A549 (cell line): Measurements from ENCODE around the gene TFRC.

ENCODE experiments used
- POLR2A ChIP-seq: IDR thresholded peaks from 2 replicates; pipeline ENCODE4 v1.6.1; 2012; ENCODE audit warnings: mild to moderate bottlenecking, low read length
- RCOR1 ChIP-seq: fragments of 150-350 bp; IDR thresholded peaks from 2 replicates; pipeline ENCODE4 v1.6.1; 2014; ENCODE audit warnings: antibody characterized with exemption, low read length, low read depth
- TF ChIP-seq, protein P1 (sequence below): fragments of >200 bp; sonication (Bioruptor Twin); formaldehyde crosslinking; IDR thresholded peaks from 3 replicates; pipeline ENCODE4 v1.6.1; 2016
- TF ChIP-seq, protein P2 (sequence below): fragments of >200 bp; sonication (Bioruptor Twin); formaldehyde crosslinking; IDR thresholded peaks from 3 replicates; pipeline ENCODE4 v1.5.1; 2016

- TF ChIP-seq, protein P1, sequence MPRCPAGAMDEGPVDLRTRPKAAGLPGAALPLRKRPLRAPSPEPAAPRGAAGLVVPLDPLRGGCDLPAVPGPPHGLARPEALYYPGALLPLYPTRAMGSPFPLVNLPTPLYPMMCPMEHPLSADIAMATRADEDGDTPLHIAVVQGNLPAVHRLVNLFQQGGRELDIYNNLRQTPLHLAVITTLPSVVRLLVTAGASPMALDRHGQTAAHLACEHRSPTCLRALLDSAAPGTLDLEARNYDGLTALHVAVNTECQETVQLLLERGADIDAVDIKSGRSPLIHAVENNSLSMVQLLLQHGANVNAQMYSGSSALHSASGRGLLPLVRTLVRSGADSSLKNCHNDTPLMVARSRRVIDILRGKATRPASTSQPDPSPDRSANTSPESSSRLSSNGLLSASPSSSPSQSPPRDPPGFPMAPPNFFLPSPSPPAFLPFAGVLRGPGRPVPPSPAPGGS = no peak
- TF ChIP-seq POLR2A = no peak
- TF ChIP-seq, protein P2, sequence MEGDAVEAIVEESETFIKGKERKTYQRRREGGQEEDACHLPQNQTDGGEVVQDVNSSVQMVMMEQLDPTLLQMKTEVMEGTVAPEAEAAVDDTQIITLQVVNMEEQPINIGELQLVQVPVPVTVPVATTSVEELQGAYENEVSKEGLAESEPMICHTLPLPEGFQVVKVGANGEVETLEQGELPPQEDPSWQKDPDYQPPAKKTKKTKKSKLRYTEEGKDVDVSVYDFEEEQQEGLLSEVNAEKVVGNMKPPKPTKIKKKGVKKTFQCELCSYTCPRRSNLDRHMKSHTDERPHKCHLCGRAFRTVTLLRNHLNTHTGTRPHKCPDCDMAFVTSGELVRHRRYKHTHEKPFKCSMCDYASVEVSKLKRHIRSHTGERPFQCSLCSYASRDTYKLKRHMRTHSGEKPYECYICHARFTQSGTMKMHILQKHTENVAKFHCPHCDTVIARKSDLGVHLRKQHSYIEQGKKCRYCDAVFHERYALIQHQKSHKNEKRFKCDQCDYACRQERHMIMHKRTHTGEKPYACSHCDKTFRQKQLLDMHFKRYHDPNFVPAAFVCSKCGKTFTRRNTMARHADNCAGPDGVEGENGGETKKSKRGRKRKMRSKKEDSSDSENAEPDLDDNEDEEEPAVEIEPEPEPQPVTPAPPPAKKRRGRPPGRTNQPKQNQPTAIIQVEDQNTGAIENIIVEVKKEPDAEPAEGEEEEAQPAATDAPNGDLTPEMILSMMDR = no peak
- TF ChIP-seq RCOR1 = no peak
Observed at GRCh38 chr3:196122688-196123046, 40.8 kb upstream of the TFRC start.
